Neural progenitor cell (in vitro differentiated cells): ENCODE measurements around the gene SLC46A1. TPM values are rescaled to one million over a fixed set of nuclear protein-coding genes. Genes with fewer than 3 reads are reported as not detected.

Experiments used
- DNase-seq: peaks from one replicate; pipeline ENCODE4 v3.0.0-alpha.2; 2016; ENCODE audit warnings: low spot score
- H2AFZ ChIP-seq: fragments of 200-600 bp; sonication (generic); replicated peaks from 2 replicates; pipeline ENCODE4 v1.6.1; 2016; ENCODE audit warnings: antibody characterized with exemption
- H3F3A ChIP-seq: fragments of 200-600 bp; sonication (generic); 2 replicates; pipeline ENCODE4 v1.6.1; 2016; ENCODE audit warnings: antibody characterized with exemption, low read depth
- H3K27ac ChIP-seq: fragments of 200-600 bp; sonication (generic); 2 replicates; pipeline ENCODE4 v1.5.1; 2016; ENCODE audit warnings: mild to moderate bottlenecking
- H3K27me3 ChIP-seq: fragments of 200-600 bp; sonication (generic); 2 replicates; pipeline ENCODE4 v1.6.1; 2016; ENCODE audit warnings: mild to moderate bottlenecking, moderate library complexity
- H3K36me3 ChIP-seq: fragments of 200-600 bp; sonication (generic); 2 replicates; pipeline ENCODE4 v1.5.1; 2016
- H3K4me1 ChIP-seq: fragments of 200-600 bp; sonication (generic); 2 replicates; pipeline ENCODE4 v1.6.1; 2016; ENCODE audit warnings: mixed run types
- H3K4me2 ChIP-seq: fragments of 200-600 bp; sonication (generic); 2 replicates; pipeline ENCODE4 v1.6.1; 2016
- H3K4me3 ChIP-seq: fragments of 200-600 bp; sonication (generic); 2 replicates; pipeline ENCODE4 v1.5.1; 2016
- H3K79me2 ChIP-seq: fragments of 200-600 bp; sonication (generic); 2 replicates; pipeline ENCODE4 v1.6.1; 2016; ENCODE audit warnings: low read depth
- H3K9ac ChIP-seq: fragments of 200-600 bp; sonication (generic); 2 replicates; pipeline ENCODE4 v1.6.1; 2016
- H3K9me3 ChIP-seq: fragments of 200-600 bp; sonication (generic); 2 replicates; pipeline ENCODE4 v1.5.1; 2016; ENCODE audit warnings: low read depth
- H4K20me1 ChIP-seq: fragments of 200-600 bp; sonication (generic); 2 replicates; pipeline ENCODE4 v1.6.1; 2016; ENCODE audit warnings: low read depth
- H3K27ac Mint-ChIP-seq: 3 replicates; pipeline ENCODE4 v1.8.0; 2021; ENCODE audit warnings: mixed read lengths
- H3K27me3 Mint-ChIP-seq: 2 replicates; pipeline ENCODE4 v1.8.0; 2022; ENCODE audit warnings: low read depth, mild to moderate bottlenecking, inconsistent platforms, moderate library complexity, mixed read lengths; ENCODE audit not compliant: insufficient read depth
- H3K36me3 Mint-ChIP-seq: 3 replicates; pipeline ENCODE4 v1.8.0; 2021; ENCODE audit warnings: mixed read lengths
- H3K4me1 Mint-ChIP-seq: 3 replicates; pipeline ENCODE4 v1.8.0; 2021; ENCODE audit warnings: mixed read lengths
- H3K4me3 Mint-ChIP-seq: 3 replicates; pipeline ENCODE4 v1.8.0; 2021; ENCODE audit warnings: mild to moderate bottlenecking, moderate library complexity, mixed read lengths
- H3K9me3 Mint-ChIP-seq: 3 replicates; pipeline ENCODE4 v1.8.0; 2020; ENCODE audit warnings: mixed read lengths
- CTCF ChIP-seq: fragments of 200-600 bp; sonication (generic); IDR thresholded peaks from 2 replicates; pipeline ENCODE4 v1.5.1; 2017; ENCODE audit warnings: antibody characterized with exemption, mild to moderate bottlenecking
- EZH2 ChIP-seq: fragments of 200-600 bp; sonication (generic); IDR thresholded peaks from 2 replicates; pipeline ENCODE4 v1.6.1; 2017; ENCODE audit warnings: antibody characterized with exemption, mild to moderate bottlenecking, moderate library complexity
- EZH2phosphoT487 ChIP-seq: fragments of 200-600 bp; sonication (generic); IDR thresholded peaks from 2 replicates; pipeline ENCODE4 v1.6.1; 2017; ENCODE audit warnings: antibody characterized with exemption
- total RNA-seq: library from RNA; depleted of rRNA; stranded (reverse); fragments of >200 nt; gene quantifications from 2 replicates; pipeline ENCODE4 v1.2.3, GENCODE V29; 2015; ENCODE audit warnings: low replicate concordance

SLC46A1 gene
- total RNA-seq, 1 donor from 2014 or later, result 2.4 TPM

- peak overlapping the region; percentile 65 for H3K4me3 Mint-ChIP-seq
- H3K27me3 Mint-ChIP-seq, result peaks cover 15% of the 10 kb centered on the region
- peaks cover 21% of the 10 kb centered on the region for H3K4me1 ChIP-seq
- H3K9ac ChIP-seq, result no peak overlapping the region
- no peaks in the 10 kb centered on the region for H4K20me1 ChIP-seq
- no peak overlapping the region for H3K4me3 ChIP-seq
- H3K27ac ChIP-seq, result no peak overlapping the region
- H3K9me3 Mint-ChIP-seq, result no peaks in the 10 kb centered on the region
- peaks cover 20% of the 10 kb centered on the region for H3K4me1 Mint-ChIP-seq
- no peaks in the 10 kb centered on the region for H3K79me2 ChIP-seq
- peaks cover 51% of the 10 kb centered on the region for H3K27me3 ChIP-seq
- no peak for TF ChIP-seq EZH2phosphoT487
- peak; percentile 16 for TF ChIP-seq CTCF
- TF ChIP-seq EZH2, result no peak
- H3K4me2 ChIP-seq, result peak overlapping the region; percentile 24
- peak overlapping the region; percentile 77 for H2AFZ ChIP-seq
- no peak overlapping the region for H3K27ac Mint-ChIP-seq
- DNase-seq, result peak; percentile 27
- H3F3A ChIP-seq, result peaks cover 27% of the 10 kb centered on the region
- H3K36me3 Mint-ChIP-seq, result no peaks in the 10 kb centered on the region
- H3K36me3 ChIP-seq, result no peaks in the 10 kb centered on the region
- no peaks in the 10 kb centered on the region for H3K9me3 ChIP-seq
These were observed 1.3 kb upstream of the SLC46A1 start for GRCh38 chr17:28407130-28407973.

- H4K20me1 ChIP-seq, result no peaks in the 10 kb centered on the region
- H3K9me3 ChIP-seq, result no peaks in the 10 kb centered on the region
- peak overlapping the region; percentile 94 for H3K4me2 ChIP-seq
- H3K4me3 Mint-ChIP-seq, result peak overlapping the region; percentile 88
- H2AFZ ChIP-seq, result no peak overlapping the region
- no peaks in the 10 kb centered on the region for H3K36me3 Mint-ChIP-seq
- no peaks in the 10 kb centered on the region for H3K36me3 ChIP-seq
- no peaks in the 10 kb centered on the region for H3K79me2 ChIP-seq
- peaks cover 60% of the 10 kb centered on the region for H3K27me3 ChIP-seq
- H3K27me3 Mint-ChIP-seq, result peaks cover 16% of the 10 kb centered on the region
- H3K9ac ChIP-seq, result no peak overlapping the region
- peaks cover 27% of the 10 kb centered on the region for H3F3A ChIP-seq
- no peaks in the 10 kb centered on the region for H3K9me3 Mint-ChIP-seq
- peak overlapping the region; percentile 48 for H3K27ac Mint-ChIP-seq
- no peak overlapping the region for H3K27ac ChIP-seq
- peak; percentile 27 for DNase-seq
- peaks cover 17% of the 10 kb centered on the region for H3K4me1 Mint-ChIP-seq
- H3K4me1 ChIP-seq, result peaks cover 21% of the 10 kb centered on the region
- TF ChIP-seq CTCF (no peak), EZH2phosphoT487 (no peak), EZH2 (no peak)
- H3K4me3 ChIP-seq, result peak overlapping the region; percentile 63
These were observed 432 bp upstream of the SLC46A1 start for GRCh38 chr17:28406473-28406814.

GRCh38 chr17:28404812-28405570, 1.0 kb downstream of the SLC46A1 start:
- peaks cover 15% of the 10 kb centered on the region for H3K27me3 Mint-ChIP-seq
- H3K27ac ChIP-seq, result no peak overlapping the region
- H3K9me3 Mint-ChIP-seq, result no peaks in the 10 kb centered on the region
- no peak overlapping the region for H3K9ac ChIP-seq
- peak overlapping the region; percentile 87 for H3K4me3 Mint-ChIP-seq
- no peaks in the 10 kb centered on the region for H3K36me3 ChIP-seq
- H3K27ac Mint-ChIP-seq, result no peak overlapping the region
- H3K27me3 ChIP-seq, result peaks cover 71% of the 10 kb centered on the region
- peaks cover 27% of the 10 kb centered on the region for H3F3A ChIP-seq
- peaks cover 21% of the 10 kb centered on the region for H3K4me1 ChIP-seq
- no peak overlapping the region for H2AFZ ChIP-seq
- no peaks in the 10 kb centered on the region for H4K20me1 ChIP-seq
- TF ChIP-seq EZH2 (no peak), CTCF (no peak), EZH2phosphoT487 (no peak)
- H3K9me3 ChIP-seq, result no peaks in the 10 kb centered on the region
- peak overlapping the region; percentile 94 for H3K4me2 ChIP-seq
- H3K36me3 Mint-ChIP-seq, result no peaks in the 10 kb centered on the region
- no peak for DNase-seq
- peaks cover 17% of the 10 kb centered on the region for H3K4me1 Mint-ChIP-seq
- no peaks in the 10 kb centered on the region for H3K79me2 ChIP-seq
- peak overlapping the region; percentile 63 for H3K4me3 ChIP-seq
